GM12864 (cell line): ENCODE measurements around the gene SLC13A5.

Experiments
- DNase-seq: peaks from one replicate; pipeline ENCODE4 v3.0.0-alpha.2; 2011; ENCODE audit warnings: low read depth
- H3K4me3 ChIP-seq: 2 replicates; pipeline ENCODE4 v1.5.1; 2011; ENCODE audit warnings: mild to moderate bottlenecking, low read depth, low read length, control low read depth
- CTCF ChIP-seq: IDR thresholded peaks from 2 replicates; pipeline ENCODE4 v1.5.1; 2011; ENCODE audit warnings: low read depth, mild to moderate bottlenecking, moderate library complexity, low read length, control low read depth, inconsistent platforms; ENCODE audit errors: missing control alignments

The SLC13A5 gene

GRCh38 chr17:6684881-6685767 lies 28.0 kb downstream of the SLC13A5 start:
- no peak overlapping the region for H3K4me3 ChIP-seq
- DNase-seq, result no peak
- no peak for TF ChIP-seq CTCF

- TF ChIP-seq CTCF, result no peak
- no peak overlapping the region for H3K4me3 ChIP-seq
- no peak for DNase-seq
These were observed 28.7 kb downstream of the SLC13A5 start for GRCh38 chr17:6684460-6684783.

GRCh38 chr17:6683730-6684459 lies 29.3 kb downstream of the SLC13A5 start:
- no peak overlapping the region for H3K4me3 ChIP-seq
- TF ChIP-seq CTCF, result no peak
- no peak for DNase-seq

- H3K4me3 ChIP-seq, result no peak overlapping the region
- DNase-seq, result no peak
- no peak for TF ChIP-seq CTCF
These were observed 30.0 kb downstream of the SLC13A5 start for GRCh38 chr17:6683081-6683684.

- no peak overlapping the region for H3K4me3 ChIP-seq
- no peak for TF ChIP-seq CTCF
- no peak for DNase-seq
These were observed 30.8 kb downstream of the SLC13A5 start for GRCh38 chr17:6682339-6682738.

- TF ChIP-seq CTCF, result no peak
- no peak for DNase-seq
- H3K4me3 ChIP-seq, result no peak overlapping the region
These were observed 31.5 kb downstream of the SLC13A5 start for GRCh38 chr17:6681671-6682070.

- DNase-seq, result no peak
- H3K4me3 ChIP-seq, result no peak overlapping the region
- TF ChIP-seq CTCF, result no peak
These were observed 32.0 kb downstream of the SLC13A5 start for GRCh38 chr17:6681176-6681575.
